ENCODE results near the gene MUCL3.
"Not testable (repeated sequence)": the region's sequence is repeated elsewhere in the genome, so short reads cannot be mapped to it uniquely, and the experiment has no call there.

MUCL3 gene

GRCh38 chr6:30972816-30973215, 32.0 kb downstream of the MUCL3 start:
- FAIRE-seq (no peak), DNase-seq (ENCODE audit: insufficient read length, low spot score) (no peak)

- DNase-seq (ENCODE audit: insufficient read length, low spot score) (no peak), FAIRE-seq (no peak)
Measured at GRCh38 chr6:30974490-30975252, 33.9 kb downstream of the MUCL3 start.

DNA sequence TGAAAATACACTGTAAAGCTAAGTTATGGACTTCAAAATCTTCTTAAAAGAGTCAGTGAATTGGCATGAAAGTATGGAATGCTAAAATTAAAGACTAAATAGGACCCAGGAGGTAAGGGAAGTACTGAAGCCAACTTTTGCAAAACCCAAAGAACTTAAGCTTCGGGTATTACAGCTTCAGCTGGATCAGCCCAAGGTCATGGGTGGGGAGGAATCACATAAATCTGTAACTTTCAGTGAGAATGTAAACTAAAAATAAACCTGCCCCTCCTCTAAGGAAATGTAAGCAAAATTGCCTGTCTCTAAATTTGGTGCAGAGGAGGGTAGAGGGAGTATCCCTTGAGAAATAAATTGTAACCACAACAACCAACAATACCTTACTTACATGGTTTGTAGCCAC, 38.4 kb downstream of the MUCL3 start:
- no peak for DNase-seq (ENCODE audit: insufficient read length, low spot score)
- no peak for FAIRE-seq

GRCh38 chr6:30979690-30980089, 38.9 kb downstream of the MUCL3 start:
- DNase-seq (ENCODE audit: insufficient read length, low spot score) (no peak), FAIRE-seq (no peak)

GRCh38 chr6:30981942-30982772, 41.4 kb downstream of the MUCL3 start:
- FAIRE-seq (no peak), DNase-seq (ENCODE audit: insufficient read length, low spot score) (no peak)

DNA sequence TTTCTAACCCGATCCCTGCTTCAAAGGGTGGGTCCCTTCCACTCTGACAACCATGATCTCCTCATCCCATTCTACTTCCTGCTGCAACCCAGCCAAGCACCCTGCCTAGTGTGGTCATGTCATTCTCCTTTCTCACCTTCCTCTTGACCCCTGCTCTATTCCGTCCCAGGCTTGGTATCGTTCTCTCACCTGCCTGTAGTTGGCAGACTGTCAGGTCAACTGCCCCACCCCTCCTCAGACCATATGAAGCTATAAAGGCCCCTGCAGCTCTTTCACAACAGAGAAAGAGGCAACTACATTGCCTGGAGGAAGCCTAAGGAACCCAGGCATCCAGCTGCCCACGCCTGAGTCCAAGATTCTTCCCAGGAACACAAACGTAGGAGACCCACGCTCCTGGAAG, 42.7 kb downstream of the MUCL3 start, which contains the start of gene MUC21:
TSS of gene MUC21 (plus strand) at position 280 of the 400 bp plus-strand sequence. CDS start 241 bp downstream, outside the sequence.
- DNase-seq (ENCODE audit: insufficient read length, low spot score) (no peak), FAIRE-seq (no peak)

DNA sequence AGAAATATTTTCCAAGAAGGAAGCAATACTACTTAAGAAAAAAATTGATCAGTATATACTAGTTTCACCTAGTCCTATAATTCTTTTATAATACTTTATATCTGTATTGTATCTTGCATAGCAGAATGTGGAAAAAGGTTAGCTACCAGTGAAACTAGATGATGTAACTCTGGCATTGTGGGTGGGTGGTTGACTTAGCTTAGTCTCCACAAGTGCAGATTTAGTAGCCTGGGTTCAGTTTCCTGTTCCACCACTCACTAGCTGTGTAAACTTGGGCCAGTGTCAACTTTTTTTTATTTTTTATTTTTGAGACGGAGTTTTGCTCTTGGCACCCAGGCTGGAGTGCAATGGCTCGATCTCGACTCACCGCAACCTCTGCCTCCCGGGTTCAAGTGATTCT, 44.7 kb downstream of the MUCL3 start:
- no peak for FAIRE-seq
- DNase-seq (ENCODE audit: insufficient read length, low spot score): no peak

DNA sequence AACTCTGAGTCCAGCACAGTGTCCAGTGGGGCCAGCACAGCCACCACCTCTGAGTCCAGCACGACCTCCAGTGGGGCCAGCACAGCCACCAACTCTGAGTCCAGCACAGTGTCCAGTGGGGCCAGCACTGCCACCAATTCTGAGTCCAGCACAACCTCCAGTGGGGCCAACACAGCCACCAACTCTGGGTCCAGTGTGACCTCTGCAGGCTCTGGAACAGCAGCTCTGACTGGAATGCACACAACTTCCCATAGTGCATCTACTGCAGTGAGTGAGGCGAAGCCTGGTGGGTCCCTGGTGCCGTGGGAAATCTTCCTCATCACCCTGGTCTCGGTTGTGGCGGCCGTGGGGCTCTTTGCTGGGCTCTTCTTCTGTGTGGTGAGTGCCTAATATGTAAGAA, 46.5 kb downstream of the MUCL3 start:
- FAIRE-seq: no peak

GRCh38 chr6:30988209-30988825, 47.5 kb downstream of the MUCL3 start:
- FAIRE-seq: no peak
- DNase-seq (ENCODE audit: insufficient read length, low spot score): no peak

More for the DNA sequence above, 46.5 kb downstream of the MUCL3 start:
- DNase-seq (ENCODE audit: insufficient read length, low spot score): no peak

- FAIRE-seq (no peak), DNase-seq (ENCODE audit: insufficient read length, low spot score) (no peak)
Measured at GRCh38 chr6:30990422-30991086, 49.8 kb downstream of the MUCL3 start.

DNA sequence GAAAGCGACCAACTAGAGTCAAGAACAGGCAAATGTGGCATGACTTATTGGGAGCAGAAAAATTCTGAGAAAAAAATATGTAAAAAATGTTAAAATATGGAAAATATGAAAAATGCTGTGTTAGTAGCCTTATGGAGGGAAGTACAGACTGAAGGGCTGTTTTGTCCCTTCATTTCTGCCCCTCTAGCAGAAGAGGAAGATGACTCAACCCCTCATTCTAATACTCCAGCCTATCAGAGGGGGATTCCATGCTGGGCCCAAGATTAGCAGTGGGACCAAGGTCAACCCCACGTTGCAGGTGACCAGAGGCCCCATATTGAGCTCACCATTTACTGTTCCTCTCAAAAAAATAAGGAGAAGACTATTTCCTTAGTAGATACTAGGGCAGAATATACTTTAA, 51.1 kb downstream of the MUCL3 start:
- no peak for DNase-seq (ENCODE audit: insufficient read length, low spot score)
- FAIRE-seq: no peak

- FAIRE-seq (no peak), DNase-seq (ENCODE audit: insufficient read length, low spot score) (no peak)
Measured at GRCh38 chr6:30997301-30997700, 56.5 kb downstream of the MUCL3 start.

DNA sequence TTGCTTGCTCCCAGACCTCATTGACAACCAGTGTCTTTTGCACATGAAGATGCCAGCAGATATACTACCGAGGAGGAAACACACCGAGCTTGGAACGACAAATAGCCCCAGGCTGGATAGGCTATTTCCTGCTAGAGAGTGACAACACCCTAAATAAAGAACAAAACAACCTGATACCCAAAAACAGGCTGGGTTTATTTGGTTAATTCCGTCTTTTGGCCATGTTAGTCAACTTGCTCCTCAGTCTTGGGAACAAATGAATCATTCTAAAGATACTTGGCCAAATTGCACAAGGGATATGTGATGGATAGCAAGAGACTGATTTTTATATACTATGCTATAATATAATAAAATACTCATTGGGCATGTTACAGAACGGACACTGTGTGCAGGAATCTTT, 58.0 kb downstream of the MUCL3 start:
- FAIRE-seq: no peak
- DNase-seq (ENCODE audit: insufficient read length, low spot score): no peak

GRCh38 chr6:31000067-31000860, 59.5 kb downstream of the MUCL3 start:
- DNase-seq (ENCODE audit: insufficient read length, low spot score); FAIRE-seq: not testable (repeated sequence)

DNA sequence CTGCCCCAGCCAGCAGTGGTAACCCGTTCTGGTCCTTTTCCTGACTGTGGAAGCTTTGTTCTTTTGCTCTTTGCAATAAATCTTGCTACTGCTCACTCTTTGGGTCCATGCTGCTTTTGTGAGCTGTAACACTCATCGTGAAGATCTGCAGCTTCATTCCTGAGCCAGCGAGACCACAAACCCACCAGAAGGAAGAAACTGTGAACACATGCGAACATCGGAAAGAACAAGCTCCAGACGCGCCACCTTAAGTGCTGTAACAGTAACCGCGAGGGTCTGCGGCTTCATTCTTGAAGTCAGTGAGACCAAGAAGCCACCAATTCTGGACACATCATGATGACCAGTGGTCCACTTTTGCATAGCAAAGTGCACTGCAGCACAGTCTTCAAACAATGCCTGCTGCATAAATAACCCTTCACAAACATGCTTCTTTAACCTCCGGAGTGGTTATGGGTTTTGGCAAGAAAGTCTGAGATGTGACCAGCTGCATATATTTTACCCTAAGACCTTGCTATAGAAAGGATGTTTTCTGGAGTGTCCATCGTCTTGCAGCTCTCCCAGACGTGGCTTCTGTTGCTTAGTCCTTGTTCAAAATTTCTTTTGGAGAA, 60.6 kb downstream of the MUCL3 start:
- DNase-seq (ENCODE audit: insufficient read length, low spot score) (no peak), FAIRE-seq (no peak)

DNA sequence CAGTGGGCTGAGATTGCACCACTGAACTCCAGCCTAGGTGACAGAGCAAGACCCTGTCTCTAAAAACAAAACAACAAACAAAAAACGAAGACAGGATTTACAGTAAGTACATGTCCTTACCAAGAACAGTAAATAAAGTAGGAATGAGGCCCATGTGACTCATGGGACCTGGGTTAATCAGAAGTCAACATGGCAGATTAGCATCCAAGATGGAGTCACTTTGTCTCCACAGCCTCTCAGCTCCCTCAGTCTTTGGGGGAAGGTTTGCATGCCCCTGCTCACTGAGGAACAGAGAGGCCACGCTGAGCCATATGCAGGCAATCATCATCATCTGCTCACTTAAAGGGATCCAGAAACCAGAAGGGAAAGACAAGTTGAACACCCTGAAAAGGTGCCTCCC, 61.7 kb downstream of the MUCL3 start:
- no peak for FAIRE-seq
- no peak for DNase-seq (ENCODE audit: insufficient read length, low spot score)

Measured in GM19239 (cell line).